ENCODE data around the gene P2RY6. TPM values are rescaled to one million over a fixed set of nuclear protein-coding genes. Genes with fewer than 3 reads are reported as not detected.

Gene P2RY6
- total RNA-seq, 2 experiments from 2014 or later, result not detected

- ChIA-PET POLR2A (no interaction called here), CTCF (interaction anchor here (1.6 kb wide), 1 partner anchor 10 kb away, joined by 4 read pairs; no protein-coding TSS in a partner anchor)
- ATAC-seq (no peak), DNase-seq (no peak)
- Mint-ChIP-seq H3K9me3 (no peaks in the 10 kb centered on the region), H3K4me1 (ENCODE audit: low read depth) (no peaks in the 10 kb centered on the region), H3K27me3 (no peaks in the 10 kb centered on the region), H3K36me3 (ENCODE audit: low read depth) (no peaks in the 10 kb centered on the region), H3K27ac (no peak overlapping the region), H3K4me3 (no peak overlapping the region)
- intact Hi-C loops (cut with micrococcal nuclease), result no loop called here
- TF ChIP-seq, protein P1, sequence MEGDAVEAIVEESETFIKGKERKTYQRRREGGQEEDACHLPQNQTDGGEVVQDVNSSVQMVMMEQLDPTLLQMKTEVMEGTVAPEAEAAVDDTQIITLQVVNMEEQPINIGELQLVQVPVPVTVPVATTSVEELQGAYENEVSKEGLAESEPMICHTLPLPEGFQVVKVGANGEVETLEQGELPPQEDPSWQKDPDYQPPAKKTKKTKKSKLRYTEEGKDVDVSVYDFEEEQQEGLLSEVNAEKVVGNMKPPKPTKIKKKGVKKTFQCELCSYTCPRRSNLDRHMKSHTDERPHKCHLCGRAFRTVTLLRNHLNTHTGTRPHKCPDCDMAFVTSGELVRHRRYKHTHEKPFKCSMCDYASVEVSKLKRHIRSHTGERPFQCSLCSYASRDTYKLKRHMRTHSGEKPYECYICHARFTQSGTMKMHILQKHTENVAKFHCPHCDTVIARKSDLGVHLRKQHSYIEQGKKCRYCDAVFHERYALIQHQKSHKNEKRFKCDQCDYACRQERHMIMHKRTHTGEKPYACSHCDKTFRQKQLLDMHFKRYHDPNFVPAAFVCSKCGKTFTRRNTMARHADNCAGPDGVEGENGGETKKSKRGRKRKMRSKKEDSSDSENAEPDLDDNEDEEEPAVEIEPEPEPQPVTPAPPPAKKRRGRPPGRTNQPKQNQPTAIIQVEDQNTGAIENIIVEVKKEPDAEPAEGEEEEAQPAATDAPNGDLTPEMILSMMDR (IDR thresholded peaks at IDR 0.05), result no peak
Measured at GRCh38 chr11:73345481-73346160, 73.5 kb downstream of the P2RY6 start.

DNA sequence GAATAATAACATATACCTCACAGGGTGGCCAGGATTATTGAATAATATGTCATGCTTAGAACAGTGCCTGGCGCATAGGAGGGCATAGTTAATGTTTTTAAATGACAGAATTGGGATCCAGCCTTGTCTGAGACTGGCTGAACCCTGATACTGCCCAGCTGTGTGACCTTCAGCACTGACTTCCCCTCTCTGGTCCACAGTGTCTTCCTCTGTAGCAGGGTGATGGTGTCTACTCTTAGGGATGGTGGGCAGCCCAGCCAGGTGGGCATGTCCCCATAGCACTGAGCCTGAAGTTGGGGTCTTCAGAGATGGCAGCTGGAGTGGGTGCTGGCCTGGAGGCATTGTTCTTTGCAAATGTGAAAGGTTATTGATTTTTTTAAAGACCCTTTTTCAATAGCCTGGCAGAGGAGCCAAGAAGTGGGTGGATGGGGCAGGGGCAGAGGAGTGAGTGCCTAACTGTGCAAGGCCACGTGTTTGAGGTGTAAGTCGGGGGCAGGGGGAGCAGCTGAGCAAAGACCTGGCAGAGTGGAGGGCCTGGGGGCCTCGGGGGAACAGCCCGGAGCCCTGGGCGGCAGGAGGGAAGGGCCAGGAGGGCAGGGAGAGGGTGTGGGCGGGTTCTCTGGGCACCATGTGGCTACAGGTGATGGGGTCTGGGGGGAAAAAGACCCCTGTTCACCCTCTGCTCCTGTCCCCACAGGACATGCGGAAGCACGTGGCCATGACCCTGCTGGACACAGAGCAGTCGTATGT, 74.2 kb downstream of the P2RY6 start:
- no peak for DNase-seq
- TF ChIP-seq, protein P1 (IDR thresholded peaks at IDR 0.05), result no peak
- no peaks in the 10 kb centered on the region for H3K9me3 Mint-ChIP-seq
- no peaks in the 10 kb centered on the region for H3K36me3 Mint-ChIP-seq (ENCODE audit: low read depth)
- ATAC-seq, result no peak
- POLR2A ChIA-PET, result no interaction called here
- H3K27ac Mint-ChIP-seq, result no peak overlapping the region
- H3K4me1 Mint-ChIP-seq (ENCODE audit: low read depth), result peaks cover 1% of the 10 kb centered on the region
- no peak overlapping the region for H3K4me3 Mint-ChIP-seq
- no peaks in the 10 kb centered on the region for H3K27me3 Mint-ChIP-seq
- intact Hi-C loops (cut with micrococcal nuclease), result no loop called here
- CTCF ChIA-PET, result no interaction called here

GRCh38 chr11:73347067-73347466, 74.9 kb downstream of the P2RY6 start:
- ATAC-seq (no peak), DNase-seq (no peak)
- no peaks in the 10 kb centered on the region for H3K9me3 Mint-ChIP-seq
- H3K4me1 Mint-ChIP-seq (ENCODE audit: low read depth), result peaks cover 2% of the 10 kb centered on the region
- no peak overlapping the region for H3K27ac Mint-ChIP-seq
- CTCF ChIA-PET, result no interaction called here
- intact Hi-C loops (cut with micrococcal nuclease), result no loop called here
- H3K36me3 Mint-ChIP-seq (ENCODE audit: low read depth), result no peaks in the 10 kb centered on the region
- H3K27me3 Mint-ChIP-seq, result no peaks in the 10 kb centered on the region
- TF ChIP-seq, protein P1 (IDR thresholded peaks at IDR 0.05), result no peak
- POLR2A ChIA-PET, result no interaction called here
- no peak overlapping the region for H3K4me3 Mint-ChIP-seq

Other genes starting within 250 kb of the P2RY6 start
- gene FCHSD2, start 130.0 kb upstream of the P2RY6 start, total RNA-seq, result 10 to 100 TPM; 23.6 to 24.8 TPM
- not detected for gene P2RY2, start 54.1 kb upstream of the P2RY6 start, total RNA-seq
- under 1 TPM; 0.07 to 0.41 TPM for gene ARHGEF17, start 35.9 kb downstream of the P2RY6 start, total RNA-seq
- gene RELT, start 104.1 kb downstream of the P2RY6 start, total RNA-seq, result 10 to 100 TPM; 26.6 to 29.6 TPM